Stimulated activated CD4-positive, alpha-beta T cell treated with anti-CD3 and anti-CD28 coated beads, Interleukin-15, amount 100 ng/mL, for 24 hours (primary cell): Measurements from ENCODE around the gene UBLCP1.
"Not testable (repeated sequence)": the region's sequence is repeated elsewhere in the genome, so short reads cannot be mapped to it uniquely, and the experiment has no call there.

ENCODE experiments used
- DNase-seq: peaks from one replicate; pipeline ENCODE4 v3.0.0-alpha.2; 2020

Gene UBLCP1

DNA sequence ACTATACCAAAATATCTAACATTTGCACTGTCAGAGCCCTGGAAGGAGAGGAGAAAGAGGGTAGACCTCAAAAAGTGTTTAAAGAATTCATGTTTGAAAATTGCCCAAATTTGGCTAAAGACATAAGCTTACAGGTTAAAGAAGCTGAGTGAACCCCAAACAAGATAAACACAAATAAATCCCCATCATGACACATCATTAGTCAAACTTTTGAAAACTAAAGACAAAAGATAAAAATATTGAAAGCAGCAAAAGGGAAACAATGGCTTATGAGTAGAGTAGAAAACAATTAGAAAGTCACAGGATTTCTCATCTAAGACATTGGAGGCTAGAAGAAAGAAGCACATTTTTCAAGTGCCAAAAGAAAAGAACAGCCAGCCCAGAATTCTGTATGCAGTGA lies 6.1 kb upstream of the UBLCP1 start:
- no peak for DNase-seq

DNA sequence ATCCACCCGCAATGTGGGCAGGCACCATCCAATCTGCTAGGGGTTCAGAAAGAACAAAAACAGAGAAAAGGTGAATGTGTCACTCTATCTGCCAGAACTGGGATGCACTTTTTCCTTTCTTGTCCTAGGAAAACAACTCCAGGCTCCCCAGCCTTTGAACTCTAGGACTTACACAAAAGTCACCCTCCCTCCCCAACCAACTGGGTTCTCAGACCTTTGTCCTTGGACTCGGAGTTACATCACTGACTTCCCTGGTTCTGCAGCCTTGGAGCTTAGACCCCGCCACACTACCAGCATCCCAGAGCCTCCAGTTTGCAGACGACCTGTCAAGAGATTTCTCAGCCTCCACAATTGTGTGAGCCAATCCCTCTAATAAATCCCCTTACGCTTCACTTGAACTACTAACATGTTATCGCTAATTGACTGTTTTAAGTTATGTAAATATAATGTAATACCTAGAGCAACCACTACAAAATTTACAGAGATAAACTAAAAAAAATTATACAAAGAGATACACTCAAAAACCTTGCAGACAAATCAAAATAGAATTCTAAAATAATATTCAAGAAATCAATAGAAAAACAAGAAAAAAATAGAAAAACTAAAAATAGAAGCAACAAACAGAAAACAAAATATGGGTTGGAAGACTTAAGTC lies 5.3 kb upstream of the UBLCP1 start:
- no peak for DNase-seq

DNA sequence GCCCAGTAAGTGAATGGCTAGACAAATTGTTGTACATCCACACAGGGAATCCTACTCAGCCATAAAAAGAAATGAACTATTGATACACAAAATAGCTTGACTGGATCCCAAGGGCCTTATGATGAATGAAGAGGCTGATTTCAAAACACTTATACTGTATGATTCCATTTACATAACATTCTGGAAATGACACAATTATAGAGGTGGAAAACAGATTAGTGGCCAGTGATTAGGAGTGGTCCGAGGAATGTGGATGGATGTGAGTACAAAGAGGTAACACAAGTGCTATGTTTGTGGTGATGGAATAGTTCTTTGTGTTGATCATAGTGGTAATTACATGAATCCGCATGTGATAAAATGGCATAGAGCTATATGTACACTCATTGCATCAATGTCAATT lies 4.7 kb upstream of the UBLCP1 start:
- DNase-seq = no peak

DNA sequence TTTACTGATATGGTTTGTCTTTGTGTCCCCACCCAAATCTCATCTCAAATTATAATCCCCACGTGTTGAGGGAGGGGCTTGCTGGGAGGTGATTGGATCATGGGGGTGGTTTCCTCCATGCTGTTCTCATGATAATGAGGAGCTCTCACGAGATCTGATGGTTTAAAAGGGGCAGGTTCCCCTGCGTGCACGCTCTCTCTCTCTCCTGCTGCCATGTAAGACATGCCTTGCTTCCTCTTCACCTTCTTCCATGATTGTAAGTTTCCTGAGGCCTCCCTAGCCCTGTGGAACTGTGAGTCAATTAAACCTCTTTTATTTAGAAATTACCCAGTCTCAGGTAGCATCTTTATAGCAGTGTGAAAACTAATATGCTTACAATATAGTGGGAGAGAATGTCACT lies 2.9 kb upstream of the UBLCP1 start:
- not testable (repeated sequence) for DNase-seq

DNA sequence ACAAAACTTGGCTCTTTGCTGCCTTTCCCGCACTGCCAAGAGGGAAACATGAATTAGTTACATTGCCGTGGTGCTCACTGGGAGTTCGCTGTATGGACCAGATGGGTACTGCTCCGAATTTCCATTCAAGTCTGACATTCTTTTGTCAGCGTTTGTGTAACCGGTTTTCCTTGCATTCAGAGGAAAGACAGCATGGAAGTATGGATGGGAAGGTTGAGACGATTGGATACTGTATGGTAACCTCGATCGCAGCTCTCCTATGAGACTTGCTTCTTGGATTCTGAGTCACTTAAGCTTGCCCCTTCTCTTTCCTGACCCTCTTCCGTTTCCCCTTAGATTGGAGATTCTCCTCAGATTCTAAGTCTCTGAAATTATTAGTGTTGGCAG lies 625 bp upstream of the UBLCP1 start:
- peak; percentile 14 for DNase-seq

DNA sequence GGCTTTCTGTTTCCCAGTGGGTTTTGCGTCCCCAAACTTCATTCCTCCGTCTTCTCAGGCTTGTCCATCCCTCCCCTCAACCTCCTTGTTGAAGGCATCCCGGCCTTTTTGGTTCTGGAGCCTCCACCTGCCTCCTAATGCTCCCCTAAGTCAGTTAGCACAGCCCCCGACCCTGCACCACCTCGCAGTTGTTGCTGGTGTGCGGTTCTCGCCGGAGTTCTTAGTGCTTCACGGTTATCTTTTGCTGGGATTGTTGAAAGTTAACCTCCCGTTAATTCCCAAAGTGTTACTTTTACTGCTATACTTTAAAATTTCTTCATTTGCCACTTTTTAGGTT lies 447 bp downstream of the UBLCP1 start:
- DNase-seq = no peak

DNA sequence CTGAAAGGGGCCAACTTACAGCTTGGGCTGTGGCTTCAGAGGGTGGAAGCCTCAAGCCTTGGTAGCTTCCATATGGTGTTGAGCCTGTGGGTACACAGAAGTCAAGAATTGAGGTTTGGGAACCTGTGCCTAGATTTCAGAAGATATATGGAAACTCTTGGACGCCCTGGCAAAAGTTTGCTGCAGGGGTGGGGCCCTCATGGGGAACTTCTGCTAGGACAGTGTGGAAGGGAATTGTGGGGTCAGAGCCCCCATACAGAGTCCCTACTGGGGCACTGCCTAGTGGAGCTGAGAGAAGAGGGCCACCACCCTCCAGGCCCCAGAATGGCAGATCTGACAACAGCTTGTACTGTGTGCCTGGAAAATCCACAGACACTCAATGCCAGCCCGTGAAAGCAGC lies 3.7 kb downstream of the UBLCP1 start:
- DNase-seq = not testable (repeated sequence)

DNA sequence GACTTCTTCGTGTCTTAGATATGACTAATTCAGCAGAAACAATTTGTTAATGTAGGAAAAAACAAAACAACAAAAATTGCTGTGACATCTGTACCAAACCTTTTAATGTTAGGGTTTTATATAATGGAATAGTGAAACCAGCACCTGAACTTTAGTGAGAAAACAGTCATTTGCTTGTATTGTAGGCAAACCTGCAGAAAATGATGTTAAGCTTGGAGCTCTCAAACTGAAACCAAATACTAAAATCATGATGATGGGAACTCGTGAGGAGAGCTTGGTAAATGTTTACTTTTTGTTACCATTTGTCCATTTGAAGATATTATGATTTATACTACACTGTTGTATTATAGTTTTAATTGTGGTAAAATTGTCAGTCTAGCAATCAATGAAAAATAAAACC lies 6.6 kb downstream of the UBLCP1 start:
- no peak for DNase-seq

DNA sequence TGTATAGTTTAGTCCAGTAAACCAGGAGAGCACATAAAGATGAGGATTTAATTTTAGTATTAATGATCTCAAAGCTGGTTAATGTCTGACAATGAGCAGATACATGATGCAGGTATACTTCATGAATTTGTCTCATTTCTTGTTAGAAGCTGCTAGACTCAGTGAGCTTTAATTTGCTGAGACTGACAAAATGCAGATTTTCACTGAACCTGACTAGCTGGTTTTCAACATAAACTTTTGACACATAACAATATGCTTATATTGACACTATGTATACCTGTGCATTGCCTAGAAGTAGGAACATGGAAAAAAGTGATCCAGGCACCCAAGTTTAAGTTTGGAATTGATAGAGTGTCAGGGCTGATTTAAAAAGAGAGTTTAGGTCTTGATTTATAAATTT lies 10.8 kb downstream of the UBLCP1 start:
- no peak for DNase-seq

DNA sequence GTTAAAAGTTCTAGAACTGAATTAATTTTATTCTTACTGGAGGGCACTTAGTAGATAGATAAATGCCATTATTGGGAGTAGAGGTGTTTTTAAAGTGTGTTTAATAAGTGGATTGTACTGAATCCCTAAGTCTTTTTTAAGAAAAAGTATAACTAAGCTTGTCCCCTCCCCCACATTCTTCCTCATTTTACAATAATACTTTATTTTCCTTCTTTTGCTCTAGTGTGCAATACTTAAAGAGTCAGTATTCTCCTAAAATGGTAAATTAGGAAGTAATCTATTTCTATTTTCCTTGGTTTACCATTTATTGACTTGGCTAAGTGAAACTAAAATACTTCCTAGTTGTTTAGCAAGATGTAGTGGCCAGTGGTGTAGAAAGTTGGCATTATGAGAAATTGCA lies 11.6 kb downstream of the UBLCP1 start:
- no peak for DNase-seq

DNA sequence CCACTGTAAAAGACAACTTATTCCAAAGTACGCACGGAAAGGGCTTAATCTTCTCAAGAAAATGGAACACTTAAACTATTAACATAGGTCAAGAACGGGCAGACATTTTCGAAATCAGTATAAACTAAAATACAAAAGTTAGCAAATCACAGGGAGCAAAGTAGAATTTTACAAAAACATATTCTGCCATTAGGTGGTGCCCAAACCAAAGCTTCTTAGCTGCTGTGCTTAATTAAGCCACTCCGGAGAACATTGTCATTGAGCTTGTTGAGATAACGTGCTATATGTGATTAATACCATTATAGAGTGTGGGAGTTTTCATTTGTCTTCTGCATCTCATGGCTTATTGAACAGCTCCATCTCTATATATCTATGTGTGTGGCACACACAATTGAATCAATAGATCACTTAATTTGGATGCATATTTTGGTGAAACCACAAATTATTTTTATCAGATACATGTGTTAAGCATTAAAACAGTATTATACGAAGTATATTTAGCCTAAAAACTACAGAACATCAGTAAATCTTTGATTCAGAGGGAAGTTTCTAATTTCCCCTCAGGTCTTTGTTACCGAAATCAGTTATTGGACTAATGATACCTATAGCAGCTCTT lies 23.4 kb downstream of the UBLCP1 start:
- DNase-seq = no peak

DNA sequence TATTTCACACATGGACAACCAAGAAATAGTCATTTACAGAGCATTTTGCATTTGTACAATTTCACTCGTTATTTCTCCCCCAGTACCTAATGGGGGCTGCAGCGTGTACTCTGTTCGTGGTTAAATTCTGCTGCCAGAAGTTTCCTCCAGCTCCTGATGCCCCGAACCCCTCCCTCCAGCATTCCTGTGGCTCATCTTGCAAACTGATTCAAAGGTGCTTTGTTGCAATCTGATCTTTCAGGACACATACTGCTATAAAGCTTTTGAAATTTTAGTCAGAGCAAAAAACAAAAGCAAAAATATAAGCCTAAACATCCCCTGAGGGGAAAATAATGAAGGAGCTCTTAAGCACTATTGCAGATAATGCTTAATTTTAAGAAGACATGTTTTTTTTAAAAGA lies 27.7 kb downstream of the UBLCP1 start:
- DNase-seq = no peak

DNA sequence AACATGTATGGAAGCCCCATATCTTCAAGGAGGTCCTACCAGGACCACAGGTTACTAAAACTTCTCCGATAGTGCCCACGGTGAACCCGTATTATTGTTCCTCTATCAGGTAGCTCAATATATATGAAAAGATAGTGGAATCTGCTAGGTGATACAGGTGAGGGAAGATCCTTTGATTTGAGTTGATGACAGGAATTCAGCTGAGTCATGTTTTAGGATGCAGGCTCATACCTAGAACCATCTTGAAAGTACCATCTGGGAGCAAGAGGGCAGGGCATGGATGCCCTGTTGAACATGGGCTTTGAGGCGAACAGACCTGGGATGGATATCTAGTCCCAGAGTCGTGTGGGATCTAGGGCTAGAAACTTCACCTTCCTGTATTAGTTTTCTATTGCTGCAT lies 31.8 kb downstream of the UBLCP1 start:
- DNase-seq = no peak

DNA sequence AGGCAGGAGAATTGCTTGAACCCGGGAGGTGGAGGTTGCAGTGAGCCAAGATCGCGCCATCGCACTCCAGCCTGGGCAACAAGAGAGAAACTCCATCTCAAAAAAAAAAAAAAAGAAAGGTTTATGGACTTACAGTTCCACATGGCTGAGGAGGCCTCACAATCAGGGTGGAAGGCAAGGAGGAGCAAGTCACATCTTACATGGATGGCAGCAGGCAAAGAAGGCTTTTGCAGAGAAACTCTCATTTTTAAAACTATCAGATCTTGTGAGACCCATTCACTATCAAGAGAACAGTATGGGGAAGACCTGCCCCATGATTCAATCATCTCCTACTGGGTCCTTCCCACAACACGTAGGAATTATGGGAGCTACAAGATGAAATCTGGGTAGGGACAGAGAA lies 34.2 kb downstream of the UBLCP1 start:
- not testable (repeated sequence) for DNase-seq

DNA sequence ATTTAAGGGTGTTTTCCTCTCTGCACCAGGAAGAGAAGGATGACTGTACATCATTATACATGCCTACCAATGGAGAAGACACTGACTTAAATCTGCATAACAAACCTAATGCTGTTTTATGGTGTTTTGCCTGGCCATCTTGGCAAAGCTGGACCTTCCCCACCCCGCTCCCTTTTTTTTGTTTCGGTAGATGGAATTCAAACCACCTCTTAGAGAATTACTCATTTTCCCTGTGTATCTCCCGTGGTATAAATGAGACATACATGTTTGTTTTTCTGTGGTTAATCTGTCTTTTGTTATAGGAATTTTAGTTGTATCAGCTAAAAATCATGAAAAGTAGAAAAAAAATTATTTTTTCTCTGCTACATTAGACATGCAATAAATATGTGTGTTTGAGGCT lies 38.4 kb downstream of the UBLCP1 start:
- DNase-seq = no peak

DNA sequence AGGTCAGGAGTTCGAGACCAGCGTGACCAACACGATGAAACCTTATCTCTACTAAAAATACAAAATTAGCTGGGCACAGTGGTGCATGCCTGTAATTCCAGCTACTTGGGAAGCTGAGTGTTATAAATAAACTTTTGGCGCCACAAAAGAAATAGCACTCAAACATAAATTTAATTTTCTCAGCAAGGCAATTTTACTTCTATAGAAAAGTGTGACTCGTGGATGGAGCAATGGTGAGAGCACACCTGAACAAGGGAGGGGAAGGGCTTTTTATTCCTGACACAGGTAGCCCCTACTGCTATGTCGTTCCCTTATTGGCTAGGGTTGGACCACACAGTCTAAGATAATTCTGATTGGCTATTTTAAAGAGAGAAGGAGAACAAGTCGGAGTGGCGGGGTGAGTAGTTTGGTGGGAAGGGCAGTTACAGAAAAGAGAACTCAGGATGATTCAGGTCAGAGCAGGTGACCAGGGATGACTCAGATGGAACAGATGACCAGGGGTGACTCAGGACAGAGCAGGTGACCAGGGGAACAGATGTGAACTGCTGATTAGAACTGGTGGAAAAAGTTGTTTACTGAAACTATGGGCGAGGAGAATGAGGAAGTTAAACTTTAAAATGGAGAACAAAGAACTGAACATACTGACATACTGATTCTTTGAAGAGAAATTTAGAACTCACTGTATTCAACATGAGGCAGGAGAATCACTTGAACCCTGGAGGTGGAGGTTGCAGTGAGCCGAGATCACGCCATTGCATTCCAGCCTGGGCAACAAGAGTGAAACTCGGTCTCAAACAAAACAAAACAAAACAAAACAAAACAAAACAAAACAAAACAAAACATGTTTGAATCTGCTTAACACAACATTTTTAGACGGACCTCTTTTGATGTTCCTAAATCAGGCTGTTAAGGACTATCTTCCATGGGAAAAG lies 39.1 kb downstream of the UBLCP1 start:
- not testable (repeated sequence) for DNase-seq

DNA sequence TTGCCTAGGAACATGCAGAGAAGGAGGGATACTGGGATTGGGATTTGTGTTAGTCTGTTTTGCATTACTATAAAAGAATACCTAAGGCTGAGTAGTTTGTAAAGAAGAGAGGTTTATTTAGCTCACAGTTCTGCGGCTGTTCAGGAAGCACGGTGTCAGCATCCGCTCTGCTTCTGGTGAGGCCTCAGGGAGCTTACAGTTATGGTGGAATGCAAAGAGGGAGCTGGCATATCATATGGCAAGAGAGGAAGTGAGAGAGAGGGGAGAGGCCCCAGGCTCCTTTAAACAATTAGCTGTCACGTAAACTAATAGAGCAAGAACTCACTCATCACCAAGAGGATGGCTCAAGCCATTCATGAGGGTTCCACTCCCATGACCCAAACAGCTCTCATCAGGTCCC lies 40.2 kb downstream of the UBLCP1 start:
- DNase-seq = no peak

DNA sequence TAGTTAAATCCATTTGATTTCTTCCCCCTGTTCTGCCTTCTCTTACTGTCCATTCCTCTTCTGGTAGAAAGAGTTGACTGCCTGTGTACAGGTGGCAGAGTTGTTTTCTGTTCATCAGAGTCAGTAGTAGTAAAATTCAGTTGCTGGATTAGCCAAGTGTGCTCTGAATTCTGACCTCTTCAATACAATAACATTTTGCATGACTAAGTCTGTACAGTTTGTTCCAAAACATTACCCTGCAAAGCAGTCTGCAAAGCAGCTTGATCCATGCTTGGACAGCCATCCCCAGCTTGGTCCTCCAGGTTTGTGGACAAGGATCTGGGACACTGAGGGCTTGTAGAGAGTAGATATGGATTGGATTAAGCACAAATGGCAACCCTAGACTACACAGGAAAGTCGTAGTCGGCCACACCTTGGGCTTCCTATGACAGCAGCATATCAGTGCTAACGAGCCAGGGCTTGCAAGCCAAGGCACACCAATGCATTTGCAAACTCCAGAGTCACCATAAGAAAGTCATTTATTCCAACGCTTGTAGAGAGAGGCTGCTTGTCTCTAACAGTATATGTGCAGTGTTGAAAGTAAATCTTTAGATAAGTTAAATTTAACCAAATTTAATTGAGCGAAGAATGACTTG lies 42.0 kb downstream of the UBLCP1 start:
- no peak for DNase-seq

DNA sequence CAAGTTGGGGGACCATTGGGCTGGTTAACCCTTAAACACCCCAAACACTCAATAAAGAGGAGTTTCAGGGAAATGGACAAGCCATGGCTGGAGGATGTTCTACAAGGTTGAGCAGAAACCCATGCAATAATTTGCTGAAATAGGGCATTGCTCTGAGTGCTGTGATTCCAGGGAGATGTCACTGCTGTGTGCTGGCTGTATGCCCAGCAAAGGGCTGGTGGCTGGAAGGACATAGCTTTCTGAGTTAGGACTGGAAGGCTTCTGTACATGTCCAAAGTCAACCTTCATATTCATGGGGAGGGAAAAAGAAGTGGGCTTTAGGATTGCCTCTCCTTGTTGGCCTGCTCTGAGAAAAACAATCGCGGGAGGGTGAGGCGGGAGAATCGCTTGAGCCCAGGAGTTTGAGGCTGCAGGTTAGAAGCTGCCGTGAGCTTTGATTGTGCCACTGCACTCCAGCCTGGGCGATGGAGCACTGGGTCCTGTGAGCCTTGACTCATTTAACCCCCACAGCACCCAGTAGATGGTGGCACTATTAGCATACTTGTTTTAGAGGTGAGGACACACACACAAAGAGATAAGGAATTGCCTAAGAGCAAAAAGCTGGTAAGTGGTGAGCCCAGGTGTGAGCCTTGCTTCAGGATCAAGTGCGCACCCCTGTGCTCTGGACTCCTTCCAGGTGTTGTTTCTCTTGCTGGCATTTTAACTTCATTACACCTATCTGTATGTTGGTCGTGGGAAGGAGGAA lies 46.8 kb downstream of the UBLCP1 start:
- DNase-seq = no peak

DNA sequence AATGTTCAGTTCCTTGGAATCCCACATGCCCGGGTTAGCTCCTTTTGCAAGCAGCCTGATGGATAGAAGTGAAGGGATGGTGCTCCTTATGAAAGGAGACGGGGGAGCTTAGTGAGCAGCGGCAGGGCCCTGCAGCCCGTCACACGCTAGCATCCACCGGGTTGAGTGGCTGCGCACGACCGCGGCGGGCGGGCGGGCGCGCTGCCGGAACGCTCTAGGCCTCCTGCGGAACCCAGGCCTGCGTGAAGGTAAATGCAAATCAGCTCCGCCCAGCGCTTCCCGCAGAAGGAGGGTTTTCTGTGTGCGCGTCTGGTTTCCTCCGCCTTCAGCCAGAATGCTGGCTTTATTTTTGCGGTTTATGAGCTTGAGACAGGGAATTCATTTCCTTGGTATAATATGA lies 47.4 kb downstream of the UBLCP1 start:
- DNase-seq = peak; percentile 61

DNA sequence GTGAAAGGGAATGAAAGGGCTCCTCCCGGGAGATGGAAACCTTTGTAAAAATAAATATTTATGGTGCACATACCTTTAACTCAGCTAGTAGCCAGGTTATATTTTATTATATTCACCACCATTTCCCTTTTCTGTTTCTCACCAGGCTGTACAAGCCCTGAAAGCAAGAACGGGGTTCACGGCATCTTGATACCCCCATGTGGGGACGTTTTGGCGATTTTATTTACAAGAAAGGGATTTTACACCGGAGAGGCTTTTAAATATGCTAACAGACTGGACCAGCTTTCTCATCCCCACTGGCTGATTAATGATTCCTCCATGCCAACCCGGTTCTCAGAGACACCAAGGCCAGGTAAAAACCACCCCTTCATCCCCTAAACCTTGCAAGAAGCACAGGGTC lies 48.0 kb downstream of the UBLCP1 start:
- DNase-seq = no peak

DNA sequence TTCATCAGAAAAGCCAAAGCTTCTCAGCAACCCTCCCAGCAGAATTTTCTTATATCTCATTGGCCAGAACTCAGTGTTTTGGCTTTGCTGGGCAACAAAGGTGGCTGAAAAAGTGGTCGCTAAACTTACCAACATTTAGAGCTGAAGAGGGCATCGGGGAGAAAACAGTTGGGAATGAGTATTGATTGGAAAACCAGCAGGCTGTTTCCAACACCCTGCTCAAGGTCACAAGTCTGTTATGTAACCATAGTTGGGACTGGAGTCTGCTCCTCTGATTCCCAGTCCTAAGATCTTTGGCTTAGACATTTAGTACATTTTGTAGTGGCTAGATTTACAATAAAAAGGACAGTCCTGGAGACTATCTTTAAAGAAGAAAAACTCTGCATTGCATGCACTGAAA lies 50.1 kb downstream of the UBLCP1 start:
- no peak for DNase-seq
